Measurements from ENCODE around the gene SIX2. TPM values are rescaled to one million over a fixed set of nuclear protein-coding genes. Genes with fewer than 3 reads are reported as not detected.

The SIX2 gene
- total RNA-seq, 1 experiment from 2014 or later, result 0.51 TPM

- Histone ChIP-seq H3K9me3 (ENCODE audit: control insufficient read depth, insufficient read depth, low read depth, low read length) (no peaks in the 10 kb centered on the region), H3K27me3 (ENCODE audit: control insufficient read depth, insufficient read depth, low read length) (peaks cover 2% of the 10 kb centered on the region; the same call in 1 of the 2 replicates), H3K4me1 (ENCODE audit: control insufficient read depth, insufficient read depth, low read length) (peaks cover 2% of the 10 kb centered on the region; the same call in 1 of the 2 replicates), H3K4me3 (ENCODE audit: low read depth in 2 of 2, low read length in 2 of 2) (no peak overlapping the region), H3K27ac (ENCODE audit: low read length) (no peak overlapping the region), H3K36me3 (ENCODE audit: control insufficient read depth, insufficient read depth, low read length) (no peaks in the 10 kb centered on the region)
- in situ Hi-C loops (cut with HindIII; ENCODE audit: low pct_unique_long_range_greater_than_20kb, low sequenced_read_pairs), result no loop called here
- ChIA-PET CTCF (no interaction called here), POLR2A (interaction anchor here (0.6 kb wide), 1 partner anchor 489 kb away, joined by 3 read pairs; no protein-coding TSS in a partner anchor)
- ATAC-seq (no peak), DNase-seq (ENCODE audit: low read depth, low spot score) (no peak)
- no peak for TF ChIP-seq CTCF (IDR thresholded peaks at IDR 0.05)
- TF ChIP-seq POLR2AphosphoS5 (IDR thresholded peaks at IDR 0.05; ENCODE audit: low read depth, low read length), result no peak
- no peak for TF ChIP-seq TCF7L2 (IDR thresholded peaks at IDR 0.05; ENCODE audit: low read depth, low read length)
- TF ChIP-seq SIN3A (IDR thresholded peaks at IDR 0.05; ENCODE audit: borderline replicate concordance, insufficient read depth, low read depth, low read length), result no peak
- no peak for TF ChIP-seq REST (IDR thresholded peaks at IDR 0.05; ENCODE audit: insufficient read depth in 1 of 2, low read depth in 2 of 2, low read length in 1 of 2)
- intact Hi-C loops (cut with micrococcal nuclease; ENCODE audit: unreplicated experiment), result no loop called here
- BruUV-seq (replicated peaks), result no TSS peak
Observed at GRCh38 chr2:44967727-44968432, 41.4 kb downstream of the SIX2 start.

- Histone ChIP-seq H3K27ac (ENCODE audit: low read length) (no peak overlapping the region), H3K36me3 (ENCODE audit: control insufficient read depth, insufficient read depth, low read length) (no peaks in the 10 kb centered on the region), H3K4me3 (ENCODE audit: low read depth in 2 of 2, low read length in 2 of 2) (no peak overlapping the region), H3K4me1 (ENCODE audit: control insufficient read depth, insufficient read depth, low read length) (no peaks in the 10 kb centered on the region), H3K9me3 (ENCODE audit: control insufficient read depth, insufficient read depth, low read depth, low read length) (no peaks in the 10 kb centered on the region), H3K27me3 (ENCODE audit: control insufficient read depth, insufficient read depth, low read length) (peaks cover 2% of the 10 kb centered on the region; the same call in 1 of the 2 replicates)
- ChIA-PET CTCF (no interaction called here), POLR2A (no interaction called here)
- DNase-seq (ENCODE audit: low read depth, low spot score), result no peak
- no peak for ATAC-seq
- BruUV-seq (replicated peaks), result no TSS peak
- TF ChIP-seq SIN3A (IDR thresholded peaks at IDR 0.05; ENCODE audit: borderline replicate concordance, insufficient read depth, low read depth, low read length) (no peak), REST (IDR thresholded peaks at IDR 0.05; ENCODE audit: insufficient read depth in 1 of 2, low read depth in 2 of 2, low read length in 1 of 2) (no peak), CTCF (IDR thresholded peaks at IDR 0.05) (no peak), TCF7L2 (IDR thresholded peaks at IDR 0.05; ENCODE audit: low read depth, low read length) (no peak), POLR2AphosphoS5 (IDR thresholded peaks at IDR 0.05; ENCODE audit: low read depth, low read length) (no peak)
- intact Hi-C loops (cut with micrococcal nuclease; ENCODE audit: unreplicated experiment) (no loop called here), in situ Hi-C loops (cut with HindIII; ENCODE audit: low pct_unique_long_range_greater_than_20kb, low sequenced_read_pairs) (no loop called here)
Observed at GRCh38 chr2:44967056-44967455, 42.2 kb downstream of the SIX2 start.
